IPS-NIHi7 (cell line): Measurements from ENCODE around the gene LIPH.

ENCODE experiments used
- DNase-seq: peaks from one replicate; pipeline ENCODE4 v3.0.0; 2012; ENCODE audit warnings: mixed read lengths; ENCODE audit errors: extremely low spot score

LIPH gene

DNA sequence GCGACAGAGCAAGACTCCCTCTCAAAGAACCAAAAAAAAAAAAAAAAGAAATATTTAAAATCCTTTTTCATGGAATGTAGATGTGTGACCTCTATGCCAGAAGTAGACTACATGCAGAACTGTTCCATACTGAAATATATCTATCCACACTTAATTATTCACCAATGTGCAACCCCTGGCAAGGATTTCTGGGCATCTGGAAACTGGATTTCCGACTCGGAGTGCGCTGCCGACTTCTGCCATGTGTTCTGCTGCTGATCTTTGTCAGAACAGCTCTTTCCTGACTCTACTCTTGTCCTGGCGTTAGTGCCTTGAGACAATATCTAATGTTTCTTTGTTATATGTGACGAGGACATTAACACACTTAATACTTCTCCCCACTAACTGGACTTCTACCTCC lies 11.7 kb downstream of the LIPH start:
- no peak for DNase-seq

DNA sequence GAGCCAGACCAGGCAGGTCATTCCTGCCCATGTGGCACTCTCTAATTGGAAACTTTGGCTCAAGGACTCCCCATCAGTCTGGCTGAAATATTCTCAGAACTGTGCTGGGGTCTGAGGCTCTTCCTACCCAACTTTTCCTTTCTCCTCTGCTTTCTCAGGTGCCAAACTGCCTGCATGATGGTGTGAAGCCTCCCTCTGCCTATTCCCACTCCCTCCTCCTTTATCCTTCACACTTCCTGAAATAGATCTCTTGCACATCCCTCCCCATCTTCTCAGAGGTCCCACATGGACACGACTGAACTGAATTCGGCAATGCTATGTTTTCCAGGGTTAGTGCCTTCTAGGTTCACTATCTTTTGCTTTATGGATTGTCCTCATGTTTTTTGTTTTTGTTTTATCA lies 12.5 kb downstream of the LIPH start:
- no peak for DNase-seq

DNA sequence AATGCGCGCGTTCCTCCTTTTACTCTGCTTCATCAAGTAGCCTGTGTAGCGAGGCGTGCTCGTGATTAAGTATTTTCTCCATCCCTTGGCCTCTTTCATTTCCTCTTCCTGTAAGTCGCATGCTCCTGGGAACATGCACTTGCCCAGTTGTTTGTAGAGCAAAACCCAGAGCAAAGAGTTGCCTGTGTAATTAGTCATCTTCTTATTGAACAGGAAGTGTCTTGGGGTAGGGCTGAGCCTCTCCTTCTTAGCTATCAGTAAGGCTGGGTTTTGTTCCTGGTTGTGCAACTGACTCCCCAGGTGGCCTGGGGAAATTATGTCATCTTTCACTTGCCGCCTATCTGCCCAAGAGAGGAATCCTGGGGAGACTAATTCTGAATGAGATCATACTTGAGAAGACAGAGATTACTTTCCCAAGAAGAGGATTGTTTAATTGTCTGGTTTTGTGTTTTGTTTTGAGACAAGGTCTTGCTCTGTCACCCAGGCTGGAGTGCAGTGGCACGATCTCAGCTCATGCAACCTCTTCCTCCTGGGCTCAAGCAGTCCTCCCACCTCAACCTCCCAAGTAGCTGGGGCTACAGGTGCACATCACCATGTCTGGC lies 14.9 kb downstream of the LIPH start:
- DNase-seq: no peak

- DNase-seq: no peak
Measured at GRCh38 chr3:185534511-185534910, 17.9 kb downstream of the LIPH start.

GRCh38 chr3:185532901-185533300 lies 19.5 kb downstream of the LIPH start:
- DNase-seq: no peak

- DNase-seq: no peak
Measured at GRCh38 chr3:185530856-185531255, 21.5 kb downstream of the LIPH start.

DNA sequence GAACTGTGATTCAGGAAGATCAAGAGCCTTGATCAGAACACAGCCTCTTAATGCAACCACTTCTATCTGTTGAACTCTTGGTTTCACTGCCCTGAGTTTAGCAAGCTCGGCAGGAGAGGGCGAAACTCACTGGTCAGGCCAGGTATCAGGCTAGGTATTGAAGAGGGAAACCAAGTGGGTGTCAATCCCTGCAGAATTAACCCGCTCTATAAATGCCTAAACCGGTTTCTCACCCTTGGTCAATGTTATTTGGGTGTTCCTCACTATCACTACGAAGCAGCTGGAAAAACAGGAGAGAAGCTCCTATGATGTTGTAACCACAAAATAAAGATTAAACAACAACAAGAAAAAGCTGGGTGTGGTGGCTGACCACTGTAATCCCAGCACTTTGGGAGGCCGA lies 23.9 kb downstream of the LIPH start:
- no peak for DNase-seq

- no peak for DNase-seq
Measured at GRCh38 chr3:185527364-185527763, 25.0 kb downstream of the LIPH start.

DNA sequence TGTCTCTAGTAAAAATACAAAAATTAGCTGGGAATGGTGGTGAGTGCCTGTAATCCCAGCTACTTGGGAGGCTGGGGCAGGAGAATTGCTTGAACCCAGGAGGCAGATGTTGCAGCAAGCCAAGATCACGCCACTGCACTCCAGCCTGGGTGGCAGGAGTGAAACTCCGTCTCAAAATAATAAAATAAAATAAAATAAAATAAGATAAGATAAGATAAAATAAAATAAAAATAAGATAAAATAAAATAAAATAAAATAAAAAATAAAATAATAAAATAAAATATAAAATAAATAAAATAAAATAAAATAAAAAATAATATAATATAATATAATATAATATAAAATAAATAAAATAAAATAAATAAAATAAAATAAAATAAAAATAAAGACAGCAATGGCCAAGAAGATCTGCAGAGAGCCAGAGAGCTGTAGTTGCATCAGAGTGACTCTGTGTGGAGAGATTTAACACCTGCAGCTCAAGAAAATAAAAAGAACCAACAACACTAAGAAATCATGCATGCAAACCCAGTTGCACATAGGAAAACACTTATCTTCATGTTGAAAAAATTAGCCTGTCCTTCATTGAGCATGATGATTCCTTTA lies 25.9 kb downstream of the LIPH start:
- no peak for DNase-seq

DNA sequence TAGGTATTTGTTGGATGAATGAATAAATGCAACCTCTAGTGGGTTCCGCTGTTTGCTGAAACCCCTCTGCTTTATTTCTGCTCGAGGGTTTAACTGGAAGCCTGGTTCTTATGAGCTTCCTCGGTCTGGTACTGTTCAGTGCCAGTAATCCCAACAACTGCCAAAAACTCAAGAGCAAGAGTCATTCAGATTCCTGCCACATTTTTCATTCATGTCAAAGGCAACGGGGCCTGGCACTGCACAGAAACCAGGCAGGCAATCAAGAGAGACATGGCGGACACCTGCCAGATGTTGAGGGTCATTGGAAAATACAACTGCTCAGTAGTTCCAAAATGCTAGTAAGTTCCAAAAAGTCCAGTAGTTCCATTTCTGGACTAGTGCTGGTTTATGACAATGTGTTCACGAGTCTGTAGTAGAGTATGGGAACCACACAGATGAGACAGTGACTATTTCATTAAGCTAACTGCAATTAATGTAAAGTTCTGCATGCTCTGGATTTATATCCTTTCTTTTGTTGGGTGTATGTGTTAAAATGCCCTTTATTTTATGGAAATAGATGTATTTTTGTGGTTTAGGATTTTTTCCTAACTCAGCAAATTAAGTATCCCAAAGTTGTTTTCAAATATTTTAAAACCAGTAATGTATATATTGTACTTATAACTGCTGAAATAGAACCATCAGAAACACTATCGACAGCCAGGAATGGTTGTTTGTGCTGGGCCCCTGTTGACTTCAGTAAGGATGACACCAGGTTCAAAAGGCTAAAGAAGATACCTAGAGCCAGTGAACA lies 30.8 kb downstream of the LIPH start:
- DNase-seq: no peak

- no peak for DNase-seq
Measured at GRCh38 chr3:185519021-185519420, 33.4 kb downstream of the LIPH start.

GRCh38 chr3:185517387-185518130 lies 34.8 kb downstream of the LIPH start:
- DNase-seq: no peak

GRCh38 chr3:185511711-185512110 lies 40.7 kb downstream of the LIPH start:
- no peak for DNase-seq

DNA sequence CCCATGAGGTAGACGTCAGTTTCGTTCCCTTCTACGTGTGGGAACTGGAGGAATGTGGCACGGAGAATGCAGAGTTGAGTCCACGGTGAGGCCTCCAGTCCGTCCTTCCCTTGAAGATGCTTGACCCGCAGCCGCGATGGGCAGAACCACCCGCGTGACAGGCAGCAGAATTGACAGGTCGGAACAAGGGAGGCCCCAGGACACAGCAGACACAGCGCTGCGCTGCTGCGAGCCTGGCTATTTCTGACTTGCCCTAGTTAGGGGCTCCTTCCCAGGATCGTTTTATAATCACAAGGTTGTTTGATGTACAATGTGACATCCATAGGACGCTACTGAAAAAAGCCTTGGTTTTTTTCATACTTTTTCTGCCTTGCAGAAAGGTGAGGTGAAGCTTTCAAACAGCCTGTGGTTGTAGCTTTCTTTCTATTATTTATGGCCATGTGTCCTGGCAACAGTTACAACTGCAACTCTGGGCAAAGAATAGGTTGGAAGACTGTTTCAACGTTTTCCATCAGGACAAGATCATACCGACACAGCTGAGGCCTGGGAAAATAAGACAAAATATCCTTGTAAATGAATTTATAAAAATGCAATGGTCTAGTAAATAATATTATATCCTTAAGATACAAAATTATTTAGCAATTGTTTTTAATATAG lies 43.9 kb downstream of the LIPH start:
- DNase-seq: no peak

GRCh38 chr3:185507883-185508282 lies 44.5 kb downstream of the LIPH start:
- no peak for DNase-seq

GRCh38 chr3:185504636-185505035 lies 47.8 kb downstream of the LIPH start:
- no peak for DNase-seq

- no peak for DNase-seq
Measured at GRCh38 chr3:185503521-185503920, 48.9 kb downstream of the LIPH start.

DNA sequence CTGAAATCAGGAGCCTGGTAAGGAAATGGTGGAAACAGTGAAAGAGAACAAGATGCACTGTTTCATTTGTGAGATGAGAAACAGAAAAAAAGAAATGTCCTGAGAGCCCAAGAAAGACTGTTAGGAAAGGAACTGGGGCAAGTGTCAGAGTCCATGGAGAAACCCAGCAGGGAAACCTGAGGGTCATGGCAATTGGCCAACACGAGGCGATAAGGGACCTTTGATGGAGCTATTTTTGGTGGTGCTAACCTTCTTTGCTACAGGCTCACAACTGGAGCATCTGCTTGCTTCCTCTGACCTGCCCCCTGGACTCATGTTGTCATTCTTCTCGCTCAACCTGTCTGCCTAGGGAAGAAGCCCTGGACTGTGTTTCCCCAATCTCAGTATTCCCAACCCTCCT lies 49.4 kb downstream of the LIPH start:
- no peak for DNase-seq

DNA sequence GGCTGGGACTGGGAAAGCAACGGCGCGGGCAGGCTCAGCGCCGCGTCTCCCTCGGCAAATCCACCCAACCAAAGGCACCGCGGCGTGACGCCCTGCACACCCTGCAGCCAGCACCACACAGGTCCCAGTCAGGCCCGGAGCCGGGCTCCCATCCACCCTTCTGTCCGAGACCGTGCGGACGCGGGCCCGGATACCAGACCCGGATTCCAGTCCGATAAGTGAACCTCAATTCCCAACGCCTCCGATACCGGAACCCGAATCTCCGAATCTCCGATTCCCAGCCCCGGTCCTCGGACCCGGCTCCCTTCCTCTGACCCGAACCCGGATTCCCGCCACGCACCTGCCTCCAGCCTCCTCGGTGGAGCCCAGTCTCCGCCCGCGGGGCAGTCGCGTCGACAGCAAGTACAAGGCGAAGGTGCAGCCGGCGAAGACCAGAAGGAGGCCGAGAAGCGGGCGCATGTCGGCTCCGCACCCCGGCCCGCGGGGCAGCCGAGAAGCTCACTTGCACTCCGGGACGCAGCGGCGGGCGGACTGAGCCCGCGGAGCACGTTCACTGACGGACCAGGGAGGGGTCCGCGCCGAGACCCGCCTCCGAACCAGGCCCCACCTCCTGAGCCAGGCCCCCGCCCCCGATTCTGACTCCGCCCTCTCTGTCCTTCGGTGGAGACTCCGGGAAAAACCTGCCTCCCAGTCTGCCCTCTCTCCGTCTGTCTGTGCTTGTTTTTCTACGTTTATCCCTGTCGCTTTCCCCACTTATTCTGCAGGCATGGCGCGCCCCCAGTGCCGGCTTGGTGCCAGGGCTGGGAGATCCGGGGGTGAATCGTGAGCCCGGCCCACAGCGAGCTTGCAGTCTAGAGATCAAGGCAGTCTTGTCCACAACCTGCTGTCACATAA lies 53.6 kb downstream of the LIPH start, which contains the start of gene TMEM41A:
TSS of gene TMEM41A (minus strand) at position 533 of the 894 bp plus-strand sequence. CDS start at position 459, 74 bp downstream.
- DNase-seq: peak; percentile 100

GRCh38 chr3:185490241-185490640 lies 62.1 kb downstream of the LIPH start:
- DNase-seq: no peak

DNA sequence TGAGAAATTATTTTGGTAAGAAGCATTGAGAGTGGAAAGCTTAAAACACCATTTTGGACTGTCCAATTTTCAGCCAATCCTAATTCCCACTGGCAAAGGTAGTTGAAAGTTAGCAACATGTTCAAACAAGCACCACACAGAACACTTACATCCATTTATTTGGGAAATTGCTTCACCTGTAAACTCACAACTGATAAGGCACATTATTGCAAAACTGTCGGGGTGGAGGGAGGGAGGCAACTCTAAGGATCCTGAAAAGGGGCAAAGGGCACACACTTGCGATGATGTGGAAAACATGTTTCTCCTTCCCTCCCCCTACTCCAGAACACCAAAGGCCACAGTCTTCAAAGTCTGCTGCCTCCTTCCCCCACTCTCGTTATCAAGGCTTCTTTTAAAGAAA lies 62.9 kb downstream of the LIPH start:
- DNase-seq: no peak
